Fibroblast of lung (primary cell): Measurements from ENCODE around the gene CNRIP1.

Experiments used
- CTCF ChIP-seq, 2 donors: IDR thresholded peaks in 1 of 2; conservative IDR thresholded peaks in 1 of 2; 1 replicate in 1 of 2; 2 replicates in 1 of 2; pipeline ENCODE4 v1.5.1; 2011 to 2012; ENCODE audit warnings: low read length in 2 of 2, control low read depth in 1 of 2, inconsistent platforms in 1 of 2, low read depth in 1 of 2, mild to moderate bottlenecking in 1 of 2
- EZH2 ChIP-seq: IDR thresholded peaks from 2 replicates; pipeline ENCODE4 v1.5.1; 2012; ENCODE audit warnings: low read length, control low read depth, mild to moderate bottlenecking; ENCODE audit errors: missing control alignments

- TF ChIP-seq CTCF (conservative IDR thresholded peaks at IDR 0.05 in 1 of 2, IDR thresholded peaks at IDR 0.05 in 1 of 2; ENCODE audit: low read depth in 1 of 2, low read length in 2 of 2) (no peak), EZH2 (no peak)
Measured at GRCh38 chr2:68317971-68318913, 1.5 kb downstream of the CNRIP1 start.
